Measurements from ENCODE around the gene NR6A1. TPM values are rescaled to one million over a fixed set of nuclear protein-coding genes. Genes with fewer than 3 reads are reported as not detected.

Gene NR6A1
- total RNA-seq, 2 experiments from 2014 or later: 0.82 to 1.1 TPM

- no peaks in the 10 kb centered on the region for H3K36me3 Mint-ChIP-seq (ENCODE audit: low read depth)
- no peak overlapping the region for H3K4me3 Mint-ChIP-seq
- H3K27me3 Mint-ChIP-seq: peaks cover 2% of the 10 kb centered on the region
- no peaks in the 10 kb centered on the region for H3K4me1 Mint-ChIP-seq
- CTCF ChIA-PET: no interaction called here
- DNase-seq (no peak), ATAC-seq (no peak)
- no peak overlapping the region for H3K27ac Mint-ChIP-seq
- no peaks in the 10 kb centered on the region for H3K9me3 Mint-ChIP-seq (ENCODE audit: low read depth)
- POLR2A ChIA-PET: no interaction called here
- intact Hi-C loops (cut with DNase I, micrococcal nuclease): no loop called here
Observed at GRCh38 chr9:124488641-124489210, 282.4 kb downstream of the NR6A1 start.

- Mint-ChIP-seq H3K9me3 (ENCODE audit: low read depth) (no peaks in the 10 kb centered on the region), H3K27me3 (peaks cover 5% of the 10 kb centered on the region), H3K27ac (no peak overlapping the region), H3K4me1 (no peaks in the 10 kb centered on the region), H3K36me3 (ENCODE audit: low read depth) (no peaks in the 10 kb centered on the region), H3K4me3 (no peak overlapping the region)
- ChIA-PET CTCF (interaction anchor here (0.8 to 1.0 kb wide), 2 partner anchors 110 to 226 kb away, joined by 3 read pairs; no protein-coding TSS in a partner anchor), POLR2A (no interaction called here)
- ATAC-seq: no peak
- DNase-seq: no peak
- intact Hi-C loops (cut with DNase I, micrococcal nuclease): no loop called here
Observed at GRCh38 chr9:124487260-124488182, 283.6 kb downstream of the NR6A1 start.

GRCh38 chr9:124486778-124487259, 284.3 kb downstream of the NR6A1 start:
- H3K27ac Mint-ChIP-seq: no peak overlapping the region
- ChIA-PET CTCF (interaction anchor here (0.8 kb wide), 1 partner anchor 109 kb away, joined by 3 read pairs; no protein-coding TSS in a partner anchor), POLR2A (no interaction called here)
- H3K27me3 Mint-ChIP-seq: peaks cover 5% of the 10 kb centered on the region
- no peaks in the 10 kb centered on the region for H3K9me3 Mint-ChIP-seq (ENCODE audit: low read depth)
- H3K4me1 Mint-ChIP-seq: no peaks in the 10 kb centered on the region
- intact Hi-C loops (cut with DNase I, micrococcal nuclease): no loop called here
- no peak for DNase-seq
- no peaks in the 10 kb centered on the region for H3K36me3 Mint-ChIP-seq (ENCODE audit: low read depth)
- ATAC-seq: no peak
- H3K4me3 Mint-ChIP-seq: no peak overlapping the region

- intact Hi-C loops (cut with DNase I, micrococcal nuclease): no loop called here
- ATAC-seq: no peak
- CTCF ChIA-PET: no interaction called here
Observed at GRCh38 chr9:124485936-124486335, 285.2 kb downstream of the NR6A1 start.

GRCh38 chr9:124485201-124485600, 285.9 kb downstream of the NR6A1 start:
- H3K27ac Mint-ChIP-seq: no peak overlapping the region
- H3K27me3 Mint-ChIP-seq: peaks cover 5% of the 10 kb centered on the region
- intact Hi-C loops (cut with DNase I, micrococcal nuclease): no loop called here
- ChIA-PET CTCF (no interaction called here), POLR2A (no interaction called here)
- no peaks in the 10 kb centered on the region for H3K36me3 Mint-ChIP-seq (ENCODE audit: low read depth)
- H3K9me3 Mint-ChIP-seq (ENCODE audit: low read depth): no peaks in the 10 kb centered on the region
- DNase-seq: no peak
- no peak overlapping the region for H3K4me3 Mint-ChIP-seq
- no peak for ATAC-seq
- no peaks in the 10 kb centered on the region for H3K4me1 Mint-ChIP-seq

More at GRCh38 chr9:124485936-124486335, 285.2 kb downstream of the NR6A1 start:
- POLR2A ChIA-PET: no interaction called here
- no peak for DNase-seq
- no peaks in the 10 kb centered on the region for H3K4me1 Mint-ChIP-seq
- no peak overlapping the region for H3K4me3 Mint-ChIP-seq
- H3K36me3 Mint-ChIP-seq (ENCODE audit: low read depth): no peaks in the 10 kb centered on the region
- no peaks in the 10 kb centered on the region for H3K9me3 Mint-ChIP-seq (ENCODE audit: low read depth)
- no peak overlapping the region for H3K27ac Mint-ChIP-seq
- peaks cover 5% of the 10 kb centered on the region for H3K27me3 Mint-ChIP-seq

- CTCF ChIA-PET: no interaction called here
- POLR2A ChIA-PET: no interaction called here
Observed at GRCh38 chr9:124483481-124483880, 287.6 kb downstream of the NR6A1 start.

GRCh38 chr9:124482431-124483031, 288.6 kb downstream of the NR6A1 start:
- no peaks in the 10 kb centered on the region for H3K36me3 Mint-ChIP-seq (ENCODE audit: low read depth)
- no peaks in the 10 kb centered on the region for H3K9me3 Mint-ChIP-seq (ENCODE audit: low read depth)
- POLR2A ChIA-PET: no interaction called here
- intact Hi-C loops (cut with DNase I, micrococcal nuclease): no loop called here
- no peak overlapping the region for H3K4me3 Mint-ChIP-seq
- peaks cover 13% of the 10 kb centered on the region for H3K27me3 Mint-ChIP-seq
- DNase-seq (no peak), ATAC-seq (no peak)
- no peak overlapping the region for H3K27ac Mint-ChIP-seq
- no peaks in the 10 kb centered on the region for H3K4me1 Mint-ChIP-seq
- CTCF ChIA-PET: no interaction called here

More at GRCh38 chr9:124483481-124483880, 287.6 kb downstream of the NR6A1 start:
- DNase-seq (no peak), ATAC-seq (no peak)
- Mint-ChIP-seq H3K4me3 (no peak overlapping the region), H3K4me1 (no peaks in the 10 kb centered on the region), H3K36me3 (ENCODE audit: low read depth) (no peaks in the 10 kb centered on the region), H3K27ac (no peak overlapping the region), H3K27me3 (peaks cover 12% of the 10 kb centered on the region), H3K9me3 (ENCODE audit: low read depth) (no peaks in the 10 kb centered on the region)
- intact Hi-C loops (cut with DNase I, micrococcal nuclease): no loop called here

- ATAC-seq (no peak), DNase-seq (no peak)
- POLR2A ChIA-PET: no interaction called here
- no peaks in the 10 kb centered on the region for H3K36me3 Mint-ChIP-seq (ENCODE audit: low read depth)
- H3K27ac Mint-ChIP-seq: no peak overlapping the region
- H3K4me3 Mint-ChIP-seq: no peak overlapping the region
- no peaks in the 10 kb centered on the region for H3K4me1 Mint-ChIP-seq
- CTCF ChIA-PET: interaction anchor here (0.8 kb wide), 1 partner anchor 31 kb away, joined by 3 read pairs; no protein-coding TSS in a partner anchor
- peaks cover 16% of the 10 kb centered on the region for H3K27me3 Mint-ChIP-seq
- H3K9me3 Mint-ChIP-seq (ENCODE audit: low read depth): no peaks in the 10 kb centered on the region
- intact Hi-C loops (cut with DNase I, micrococcal nuclease): no loop called here
Observed at GRCh38 chr9:124481115-124481514, 290.0 kb downstream of the NR6A1 start.

- ChIA-PET POLR2A (no interaction called here), CTCF (interaction anchor here (0.8 kb wide), 1 partner anchor 31 kb away, joined by 3 read pairs; no protein-coding TSS in a partner anchor)
- no peak overlapping the region for H3K27ac Mint-ChIP-seq
- H3K27me3 Mint-ChIP-seq: peaks cover 16% of the 10 kb centered on the region
- DNase-seq (peak; percentile 42), ATAC-seq (peak; percentile 62)
- H3K4me1 Mint-ChIP-seq: no peaks in the 10 kb centered on the region
- intact Hi-C loops (cut with DNase I, micrococcal nuclease): no loop called here
- H3K4me3 Mint-ChIP-seq: no peak overlapping the region
- no peaks in the 10 kb centered on the region for H3K36me3 Mint-ChIP-seq (ENCODE audit: low read depth)
- H3K9me3 Mint-ChIP-seq (ENCODE audit: low read depth): no peaks in the 10 kb centered on the region
Observed at GRCh38 chr9:124480621-124480981, 290.5 kb downstream of the NR6A1 start.

- no peak for ATAC-seq
Observed at GRCh38 chr9:124479947-124480620, 291.0 kb downstream of the NR6A1 start.

GRCh38 chr9:124479371-124479770, 291.7 kb downstream of the NR6A1 start:
- ChIA-PET CTCF (no interaction called here), POLR2A (no interaction called here)
- Mint-ChIP-seq H3K9me3 (ENCODE audit: low read depth) (no peaks in the 10 kb centered on the region), H3K4me3 (no peak overlapping the region), H3K27me3 (peaks cover 16% of the 10 kb centered on the region), H3K4me1 (no peaks in the 10 kb centered on the region), H3K27ac (no peak overlapping the region), H3K36me3 (ENCODE audit: low read depth) (no peaks in the 10 kb centered on the region)
- no peak for ATAC-seq
- no peak for DNase-seq
- intact Hi-C loops (cut with DNase I, micrococcal nuclease): no loop called here

More at GRCh38 chr9:124479947-124480620, 291.0 kb downstream of the NR6A1 start:
- no peak for DNase-seq
- Mint-ChIP-seq H3K9me3 (ENCODE audit: low read depth) (no peaks in the 10 kb centered on the region), H3K36me3 (ENCODE audit: low read depth) (no peaks in the 10 kb centered on the region), H3K4me1 (no peaks in the 10 kb centered on the region), H3K27ac (no peak overlapping the region), H3K27me3 (peaks cover 16% of the 10 kb centered on the region), H3K4me3 (no peak overlapping the region)
- intact Hi-C loops (cut with DNase I, micrococcal nuclease): no loop called here
- POLR2A ChIA-PET: no interaction called here
- CTCF ChIA-PET: no interaction called here

Measured in activated CD4-positive, alpha-beta T cell treated with anti-CD3 and anti-CD28 coated beads for 36 hours (primary cell).